ENCODE data around the gene HAAO.

HAAO gene

DNA sequence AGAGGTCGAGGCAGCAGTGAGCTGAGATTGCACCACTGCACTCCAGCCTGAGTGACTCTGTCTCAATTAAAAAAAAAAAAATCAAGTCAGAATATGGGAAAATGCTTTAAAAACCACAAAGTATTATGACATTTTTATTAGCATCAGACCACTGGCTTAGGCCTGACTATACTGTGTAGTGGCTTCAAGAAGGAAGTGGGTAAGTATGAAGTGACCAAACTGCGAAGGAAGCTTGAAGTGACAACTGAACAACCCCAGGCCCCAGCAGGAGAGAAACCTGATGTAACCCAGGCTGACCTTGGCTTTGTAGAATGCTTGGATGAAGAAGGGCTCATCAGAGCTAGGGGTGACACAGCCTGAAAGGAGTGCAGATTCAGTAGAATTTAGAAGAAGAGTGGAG is 21.4 kb upstream of the HAAO start:
- TF ChIP-seq, protein P1, sequence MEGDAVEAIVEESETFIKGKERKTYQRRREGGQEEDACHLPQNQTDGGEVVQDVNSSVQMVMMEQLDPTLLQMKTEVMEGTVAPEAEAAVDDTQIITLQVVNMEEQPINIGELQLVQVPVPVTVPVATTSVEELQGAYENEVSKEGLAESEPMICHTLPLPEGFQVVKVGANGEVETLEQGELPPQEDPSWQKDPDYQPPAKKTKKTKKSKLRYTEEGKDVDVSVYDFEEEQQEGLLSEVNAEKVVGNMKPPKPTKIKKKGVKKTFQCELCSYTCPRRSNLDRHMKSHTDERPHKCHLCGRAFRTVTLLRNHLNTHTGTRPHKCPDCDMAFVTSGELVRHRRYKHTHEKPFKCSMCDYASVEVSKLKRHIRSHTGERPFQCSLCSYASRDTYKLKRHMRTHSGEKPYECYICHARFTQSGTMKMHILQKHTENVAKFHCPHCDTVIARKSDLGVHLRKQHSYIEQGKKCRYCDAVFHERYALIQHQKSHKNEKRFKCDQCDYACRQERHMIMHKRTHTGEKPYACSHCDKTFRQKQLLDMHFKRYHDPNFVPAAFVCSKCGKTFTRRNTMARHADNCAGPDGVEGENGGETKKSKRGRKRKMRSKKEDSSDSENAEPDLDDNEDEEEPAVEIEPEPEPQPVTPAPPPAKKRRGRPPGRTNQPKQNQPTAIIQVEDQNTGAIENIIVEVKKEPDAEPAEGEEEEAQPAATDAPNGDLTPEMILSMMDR (conservative IDR thresholded peaks at IDR 0.05; ENCODE audit: low read depth), result no peak
- DNase-seq (ENCODE audit: low spot score), result no peak
- no peak overlapping the region for H3K27ac ChIP-seq
- ChIA-PET POLR2A (ENCODE audit: low non-redundant PET) (no interaction called here), CTCF (interaction anchor here (0.7 to 1.8 kb wide), 7 partner anchors 9 to 717 kb away, joined by 3 to 8 read pairs (median 3); no protein-coding TSS in a partner anchor)

DNA sequence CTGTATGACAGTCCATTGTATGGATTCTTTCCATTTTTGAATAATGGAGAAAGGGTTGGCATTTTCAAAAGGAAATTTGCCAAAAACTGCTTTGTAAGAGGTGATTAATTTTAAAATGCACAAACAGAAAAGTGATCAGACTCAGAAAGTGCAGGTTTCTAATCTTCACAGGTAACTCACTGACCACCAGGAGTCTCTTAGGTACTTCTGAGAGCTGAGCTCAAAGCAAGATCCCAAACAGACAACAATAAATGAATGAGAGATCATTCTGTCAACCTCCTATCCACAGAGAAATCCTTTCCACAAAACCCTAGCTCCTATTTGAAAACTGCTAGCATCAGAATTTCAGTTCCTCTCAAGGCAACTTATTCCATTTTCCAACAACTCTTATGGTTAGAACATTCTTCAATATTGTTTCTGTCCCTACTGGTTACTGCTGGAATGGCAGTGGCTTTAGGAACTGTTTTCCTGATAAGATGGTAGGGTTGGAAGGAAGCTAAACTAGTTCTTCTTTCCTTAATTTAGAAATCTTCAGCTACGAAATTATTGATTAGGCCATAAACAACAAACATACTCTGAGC is 20.6 kb upstream of the HAAO start:
- ChIA-PET CTCF (interaction anchor here (0.5 to 1.8 kb wide), 11 partner anchors 9 to 832 kb away, joined by 3 to 8 read pairs (median 3); no protein-coding TSS in a partner anchor), POLR2A (ENCODE audit: low non-redundant PET) (no interaction called here)
- TF ChIP-seq, protein P1 (conservative IDR thresholded peaks at IDR 0.05; ENCODE audit: low read depth), result peak; percentile 56
- no peak overlapping the region for H3K27ac ChIP-seq
- DNase-seq (ENCODE audit: low spot score), result no peak

DNA sequence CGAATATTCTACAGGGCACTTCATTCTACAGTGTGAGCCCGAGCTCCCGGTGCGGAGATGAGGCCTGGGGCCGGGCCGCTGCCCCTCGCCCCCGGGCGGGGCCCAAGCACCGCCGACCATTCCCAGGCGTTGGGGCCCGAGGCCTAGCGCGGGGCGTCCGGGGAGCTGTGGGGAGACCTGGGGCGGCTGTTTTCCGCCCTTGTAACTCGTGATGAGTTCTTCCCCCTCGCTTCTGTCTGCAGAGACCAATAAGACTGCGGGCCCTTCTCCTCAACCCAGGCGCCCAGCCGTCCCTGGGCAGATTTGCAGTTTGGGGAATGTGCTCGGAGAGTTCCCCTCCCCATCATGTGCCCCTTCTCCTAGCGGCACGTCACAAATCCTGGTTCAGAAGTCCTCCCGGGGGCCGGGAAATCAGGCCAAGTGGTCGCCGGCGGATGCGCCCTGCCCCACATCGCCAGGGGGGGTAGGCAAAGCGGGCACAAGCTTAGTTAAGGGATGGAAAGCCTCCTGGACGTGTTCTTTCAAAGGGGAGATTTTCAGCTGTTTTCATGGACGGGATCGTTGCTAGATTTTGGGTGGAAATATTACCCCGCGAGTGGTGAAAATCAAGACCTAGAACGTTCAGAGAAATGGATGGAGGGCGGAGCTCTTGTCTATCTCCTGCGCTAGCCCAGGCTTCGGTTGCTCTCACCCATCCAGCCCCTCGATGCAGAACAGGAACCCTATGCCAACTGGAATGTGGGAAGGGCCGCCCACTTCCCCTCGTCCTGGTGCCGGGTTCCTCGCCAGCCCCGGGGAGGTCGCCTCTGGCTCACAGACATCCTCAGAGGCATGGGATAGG is 18.8 kb upstream of the HAAO start:
- H3K27ac ChIP-seq, result peak overlapping the region; percentile 97
- ChIA-PET CTCF (interaction anchor here (0.6 kb wide), 5 partner anchors 8 to 800 kb away, joined by 3 to 5 read pairs (median 3); no protein-coding TSS in a partner anchor), POLR2A (ENCODE audit: low non-redundant PET) (interaction anchor here (1.1 kb wide), 1 partner anchor 15 kb away, joined by 3 read pairs; no protein-coding TSS in a partner anchor)
- DNase-seq (ENCODE audit: low spot score), result no peak
- TF ChIP-seq, protein P1 (conservative IDR thresholded peaks at IDR 0.05; ENCODE audit: low read depth), result no peak

DNA sequence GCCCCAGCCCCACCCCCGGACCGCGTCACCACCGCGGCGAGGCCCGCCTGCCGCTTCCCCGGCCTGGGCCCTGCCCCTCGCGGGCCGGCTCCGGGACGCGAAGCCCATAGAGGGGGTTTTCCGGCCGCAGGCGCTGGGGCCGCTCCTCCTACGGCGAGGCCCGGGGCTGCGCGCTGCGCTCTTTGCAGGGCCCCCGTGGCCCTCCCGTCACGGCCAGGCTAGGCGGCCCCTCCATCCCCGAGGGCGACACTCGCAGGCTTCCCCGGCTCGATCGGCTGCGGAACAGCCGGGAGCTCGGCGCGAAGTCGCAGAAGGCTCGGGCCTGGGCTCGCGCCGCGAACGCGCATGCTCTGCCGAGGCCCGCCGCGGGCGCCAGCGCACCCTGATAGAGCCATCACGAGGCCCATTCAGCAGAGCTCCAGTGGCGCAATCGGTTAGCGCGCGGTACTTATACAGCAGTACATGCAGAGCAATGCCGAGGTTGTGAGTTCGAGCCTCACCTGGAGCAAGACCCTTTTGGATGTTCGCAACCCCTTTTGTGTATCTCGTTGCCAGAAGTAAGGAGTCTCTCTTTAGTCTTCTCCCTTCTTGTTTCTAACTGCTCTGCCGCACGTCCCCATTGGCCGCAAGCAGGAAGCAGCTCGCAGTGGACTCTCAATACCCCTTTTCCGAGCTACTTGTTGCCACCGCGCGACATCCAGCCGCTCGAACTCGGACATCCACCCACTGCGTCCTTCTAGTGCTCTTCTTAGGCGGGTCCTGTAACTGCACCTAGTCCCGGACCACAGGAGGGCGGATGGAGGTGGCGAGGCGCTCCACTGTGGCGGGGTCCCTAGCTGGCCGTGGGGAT is 18.0 kb upstream of the HAAO start:
- TF ChIP-seq, protein P1 (conservative IDR thresholded peaks at IDR 0.05; ENCODE audit: low read depth), result no peak
- POLR2A ChIA-PET (ENCODE audit: low non-redundant PET), result interaction anchor here (0.6 to 1.1 kb wide), 2 partner anchors 14 to 18 kb away, joined by 3 read pairs; no protein-coding TSS in a partner anchor
- H3K27ac ChIP-seq, result peak overlapping the region; percentile 97
- peak; percentile 91 for DNase-seq (ENCODE audit: low spot score)
- CTCF ChIA-PET, result interaction anchor here (0.6 kb wide), 3 partner anchors 9 to 966 kb away, joined by 3 to 5 read pairs (median 3); no protein-coding TSS in a partner anchor

DNA sequence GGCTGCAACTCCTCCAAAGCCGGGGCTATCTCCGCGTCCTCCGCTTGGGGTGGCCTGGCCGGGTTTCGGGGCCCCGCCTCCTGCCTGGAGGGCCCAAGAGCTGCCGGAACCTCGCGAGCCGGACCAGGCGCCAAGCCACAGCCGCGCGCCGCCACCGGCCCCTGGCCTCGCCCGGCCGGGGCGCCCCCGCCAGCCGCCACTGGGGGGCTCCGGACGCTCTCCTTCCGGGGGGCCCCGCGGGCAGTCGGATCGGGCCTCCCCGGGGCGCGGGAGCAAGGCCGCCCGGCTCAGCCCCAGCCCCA is 17.4 kb upstream of the HAAO start:
- DNase-seq (ENCODE audit: low spot score), result peak; percentile 75
- TF ChIP-seq, protein P1 (conservative IDR thresholded peaks at IDR 0.05; ENCODE audit: low read depth), result peak; percentile 44
- peak overlapping the region; percentile 97 for H3K27ac ChIP-seq
- ChIA-PET CTCF (no interaction called here), POLR2A (ENCODE audit: low non-redundant PET) (no interaction called here)

All from RWPE1 (cell line).